Cardiac muscle cell (in vitro differentiated cells and primary cell): ENCODE measurements around the gene ZDHHC18. TPM values are rescaled to one million over a fixed set of nuclear protein-coding genes. Genes with fewer than 3 reads are reported as not detected.

Experiments
- DNase-seq, 2 donors: peaks; one replicate each; pipeline versions ENCODE4 v3.0.0 to v3.0.0-alpha.2; 2010 to 2017; ENCODE audit warnings: low read depth in 1 of 2, low spot score in 1 of 2
- H3K27ac ChIP-seq: fragments of 200-600 bp; sonication (generic); 2 replicates; pipeline ENCODE4 v1.5.1; 2016
- H3K27me3 ChIP-seq: fragments of 200-600 bp; sonication (generic); 2 replicates; pipeline ENCODE4 v1.6.0; 2016; ENCODE audit warnings: control low read depth
- H3K36me3 ChIP-seq: fragments of 200-600 bp; sonication (generic); 2 replicates; pipeline ENCODE4 v1.5.1; 2016; ENCODE audit warnings: control low read depth
- H3K4me1 ChIP-seq: fragments of 200-600 bp; sonication (generic); 2 replicates; pipeline ENCODE4 v1.8.1; 2017; ENCODE audit warnings: low read depth, mild to moderate bottlenecking, mixed run types
- H3K4me3 ChIP-seq: fragments of 200-600 bp; sonication (generic); 2 replicates; pipeline ENCODE4 v1.5.1; 2016; ENCODE audit warnings: mild to moderate bottlenecking
- H3K9me3 ChIP-seq: fragments of 200-600 bp; sonication (generic); 2 replicates; pipeline ENCODE4 v1.5.1; 2017; ENCODE audit warnings: low read depth, mild to moderate bottlenecking, control low read depth
- polyA plus RNA-seq: library from polyadenylated mRNA; unstranded; fragments of >200 nt; fragmentation: Nextera tagmentation; extraction: Ambion mirVana; gene quantifications from 2 replicates; pipeline ENCODE4 v1.2.1, GENCODE V29; 2016
- total RNA-seq: library from RNA; depleted of rRNA; stranded (reverse); fragments of >200 nt; gene quantifications from 2 replicates; pipeline ENCODE4 v1.2.3, GENCODE V29; 2016
- TF ChIP-seq, protein P1 (sequence below): IDR thresholded peaks from 2 replicates; pipeline ENCODE4 v1.5.1; 2012; ENCODE audit warnings: low read depth, mild to moderate bottlenecking, low read length

Gene ZDHHC18
- total and polyA plus RNA-seq, 2 experiments from 2014 or later: 16.1 to 16.6 TPM

DNA sequence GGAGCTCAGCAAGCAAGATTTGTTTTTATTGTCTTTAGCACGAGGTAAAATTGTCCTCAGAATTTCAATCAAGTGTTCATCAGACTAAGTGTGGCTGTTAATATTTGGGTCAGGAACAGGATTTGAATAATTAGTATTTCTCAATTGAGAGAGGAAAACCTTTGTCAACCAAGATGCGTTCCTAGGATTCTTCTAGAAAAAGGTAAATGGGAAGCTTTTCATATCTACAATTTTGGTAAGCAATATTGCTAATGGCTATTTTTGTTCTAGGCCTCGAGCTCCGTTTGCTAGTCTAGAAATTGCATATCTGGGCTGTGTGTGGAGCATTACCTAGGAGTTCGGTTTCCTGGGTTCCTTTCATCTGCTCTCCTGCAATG lies 42.9 kb upstream of the ZDHHC18 start:
- Histone ChIP-seq H3K27me3 (no peaks in the 10 kb centered on the region), H3K4me3 (no peak overlapping the region), H3K27ac (peak overlapping the region; percentile 98), H3K36me3 (peaks cover 27% of the 10 kb centered on the region), H3K4me1 (peaks cover 37% of the 10 kb centered on the region), H3K9me3 (no peaks in the 10 kb centered on the region)
- DNase-seq: no peak
- TF ChIP-seq, protein P1, sequence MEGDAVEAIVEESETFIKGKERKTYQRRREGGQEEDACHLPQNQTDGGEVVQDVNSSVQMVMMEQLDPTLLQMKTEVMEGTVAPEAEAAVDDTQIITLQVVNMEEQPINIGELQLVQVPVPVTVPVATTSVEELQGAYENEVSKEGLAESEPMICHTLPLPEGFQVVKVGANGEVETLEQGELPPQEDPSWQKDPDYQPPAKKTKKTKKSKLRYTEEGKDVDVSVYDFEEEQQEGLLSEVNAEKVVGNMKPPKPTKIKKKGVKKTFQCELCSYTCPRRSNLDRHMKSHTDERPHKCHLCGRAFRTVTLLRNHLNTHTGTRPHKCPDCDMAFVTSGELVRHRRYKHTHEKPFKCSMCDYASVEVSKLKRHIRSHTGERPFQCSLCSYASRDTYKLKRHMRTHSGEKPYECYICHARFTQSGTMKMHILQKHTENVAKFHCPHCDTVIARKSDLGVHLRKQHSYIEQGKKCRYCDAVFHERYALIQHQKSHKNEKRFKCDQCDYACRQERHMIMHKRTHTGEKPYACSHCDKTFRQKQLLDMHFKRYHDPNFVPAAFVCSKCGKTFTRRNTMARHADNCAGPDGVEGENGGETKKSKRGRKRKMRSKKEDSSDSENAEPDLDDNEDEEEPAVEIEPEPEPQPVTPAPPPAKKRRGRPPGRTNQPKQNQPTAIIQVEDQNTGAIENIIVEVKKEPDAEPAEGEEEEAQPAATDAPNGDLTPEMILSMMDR: no peak

- Histone ChIP-seq H3K27me3 (no peaks in the 10 kb centered on the region), H3K4me3 (no peak overlapping the region), H3K27ac (peak overlapping the region; percentile 98), H3K9me3 (no peaks in the 10 kb centered on the region), H3K36me3 (peaks cover 21% of the 10 kb centered on the region), H3K4me1 (peaks cover 37% of the 10 kb centered on the region)
- DNase-seq: peak; percentile 90 to 94
- TF ChIP-seq, protein P1: no peak
Measured at GRCh38 chr1:26784023-26784871, 42.2 kb upstream of the ZDHHC18 start.

- TF ChIP-seq, protein P1: no peak
- peak overlapping the region; percentile 98 for H3K27ac ChIP-seq
Measured at GRCh38 chr1:26784886-26785285, 41.6 kb upstream of the ZDHHC18 start.

DNA sequence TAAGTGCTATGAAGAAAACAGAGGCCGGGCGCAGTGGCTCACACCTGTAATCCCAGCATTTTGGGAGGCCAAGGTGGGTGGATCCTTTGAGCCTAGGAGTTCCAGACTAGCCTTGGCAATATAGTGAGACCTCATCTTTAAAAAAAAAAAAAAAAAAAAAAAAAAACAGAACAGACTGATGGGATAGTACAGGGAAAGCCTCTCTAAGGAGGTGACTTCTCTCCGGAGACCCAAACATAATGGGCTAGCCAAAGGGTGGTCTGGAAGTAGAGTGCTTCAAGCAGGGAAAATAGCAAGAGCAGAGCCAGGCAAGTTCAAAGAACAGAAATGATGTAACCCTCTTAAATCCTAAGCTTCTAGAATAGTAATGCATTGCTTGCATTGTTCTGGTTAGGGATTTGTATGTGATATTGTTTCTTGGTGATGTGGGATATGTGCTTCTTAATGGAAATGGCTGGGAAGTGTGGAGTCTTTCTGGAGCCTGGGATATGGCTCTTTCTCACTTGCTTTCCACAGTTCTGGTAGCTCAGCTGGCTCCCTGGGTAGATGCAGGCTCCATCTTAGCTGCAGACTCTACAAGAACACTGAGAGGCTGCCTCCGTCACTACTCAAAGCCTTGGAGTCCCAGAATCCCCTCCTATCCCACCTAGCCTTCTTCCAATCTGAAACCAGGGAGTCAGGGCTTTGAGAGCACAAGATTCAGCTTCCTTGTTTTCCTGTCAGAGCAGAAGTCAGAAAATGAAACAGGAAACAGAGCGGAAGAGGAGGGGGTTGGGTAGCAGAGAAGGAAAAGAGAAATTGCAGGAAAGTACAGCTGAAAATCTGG lies 40.7 kb upstream of the ZDHHC18 start:
- Histone ChIP-seq H3K27me3 (no peaks in the 10 kb centered on the region), H3K27ac (peak overlapping the region; percentile 98), H3K9me3 (no peaks in the 10 kb centered on the region), H3K4me1 (peaks cover 37% of the 10 kb centered on the region), H3K36me3 (peaks cover 7% of the 10 kb centered on the region), H3K4me3 (no peak overlapping the region)
- DNase-seq: peak in 1 of 2 donors; percentile 53
- TF ChIP-seq, protein P1: no peak

More at GRCh38 chr1:26784886-26785285, 41.6 kb upstream of the ZDHHC18 start:
- Histone ChIP-seq H3K4me3 (no peak overlapping the region), H3K27me3 (no peaks in the 10 kb centered on the region), H3K9me3 (no peaks in the 10 kb centered on the region), H3K36me3 (peaks cover 15% of the 10 kb centered on the region), H3K4me1 (peaks cover 37% of the 10 kb centered on the region)
- DNase-seq: no peak

DNA sequence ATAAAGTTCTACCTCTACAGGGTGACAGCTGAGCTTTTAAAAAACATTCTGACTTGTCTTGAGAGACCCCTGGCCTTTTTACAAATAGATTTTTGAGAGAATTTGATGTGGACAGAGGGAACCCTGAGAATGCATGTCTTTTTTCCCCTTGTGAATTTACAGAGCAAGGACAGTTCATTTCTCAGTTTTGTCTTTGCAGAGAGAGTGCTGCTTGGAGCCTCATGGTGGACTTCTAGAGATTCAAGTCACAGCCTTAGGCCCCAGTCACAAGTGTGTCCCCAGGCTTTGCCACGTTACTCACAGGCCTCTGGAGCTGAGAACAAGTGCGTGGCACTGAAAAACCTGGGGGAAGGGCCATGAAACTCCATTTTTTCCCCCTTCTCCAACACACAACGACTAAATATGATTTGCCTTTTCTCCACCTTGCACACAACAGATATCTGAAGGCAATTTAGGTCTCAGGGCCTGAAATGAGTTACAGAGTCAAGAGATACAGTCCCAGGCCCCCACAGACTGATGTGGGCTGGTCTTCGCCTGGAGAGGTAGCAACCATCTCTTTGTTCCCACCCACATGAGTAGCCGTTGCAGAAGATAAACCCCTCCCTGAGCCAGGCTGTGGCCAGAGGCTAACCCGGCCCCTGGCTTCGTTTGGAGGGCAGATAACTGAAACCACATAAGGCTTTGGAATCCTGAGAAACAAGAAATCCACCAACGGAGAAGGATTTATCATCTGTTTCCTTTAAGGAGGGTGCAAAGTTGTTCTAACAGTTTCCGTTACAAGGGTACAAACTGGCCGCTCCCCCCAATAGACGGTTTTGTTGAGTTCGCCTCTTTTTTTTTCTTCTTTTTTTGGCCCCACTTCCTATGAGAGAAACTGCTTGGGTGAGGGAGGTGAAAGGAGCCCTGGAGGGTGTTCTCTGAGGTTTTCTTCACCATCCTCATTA lies 39.8 kb upstream of the ZDHHC18 start:
- TF ChIP-seq, protein P1: no peak
- Histone ChIP-seq H3K36me3 (no peaks in the 10 kb centered on the region), H3K4me3 (peak overlapping the region; percentile 62), H3K9me3 (no peaks in the 10 kb centered on the region), H3K27ac (peak overlapping the region; percentile 98), H3K4me1 (peaks cover 32% of the 10 kb centered on the region), H3K27me3 (no peaks in the 10 kb centered on the region)
- DNase-seq: peak; percentile 73 to 94
